ENCODE measurements around the gene AXIN2. TPM values are rescaled to one million over a fixed set of nuclear protein-coding genes. Genes with fewer than 3 reads are reported as not detected.

The AXIN2 gene
- polyA plus RNA-seq, 3 donors: 20.3 to 21.3 (median 20.4) TPM

- DNase-seq (ENCODE audit: low read depth in 3 of 3, low spot score in 2 of 3): no peak
These were observed 5.2 kb downstream of the AXIN2 start for GRCh38 chr17:65556014-65556909.

- DNase-seq (ENCODE audit: low read depth in 3 of 3, low spot score in 2 of 3): no peak
These were observed 6.8 kb downstream of the AXIN2 start for GRCh38 chr17:65554553-65555223.

GRCh38 chr17:65553646-65554552 lies 7.5 kb downstream of the AXIN2 start:
- no peak for DNase-seq (ENCODE audit: low read depth in 3 of 3, low spot score in 2 of 3)

GRCh38 chr17:65553009-65553645 lies 8.3 kb downstream of the AXIN2 start:
- no peak for DNase-seq (ENCODE audit: low read depth in 3 of 3, low spot score in 2 of 3)

- DNase-seq (ENCODE audit: low read depth in 3 of 3, low spot score in 2 of 3): no peak
These were observed 9.2 kb downstream of the AXIN2 start for GRCh38 chr17:65552214-65552613.

- no peak for DNase-seq (ENCODE audit: low read depth in 3 of 3, low spot score in 2 of 3)
These were observed 10.0 kb downstream of the AXIN2 start for GRCh38 chr17:65551267-65552040.

GRCh38 chr17:65550758-65551157 lies 10.7 kb downstream of the AXIN2 start:
- no peak for DNase-seq (ENCODE audit: low read depth in 3 of 3, low spot score in 2 of 3)

- DNase-seq (ENCODE audit: low read depth in 3 of 3, low spot score in 2 of 3): no peak
These were observed 11.3 kb downstream of the AXIN2 start for GRCh38 chr17:65550075-65550662.

GRCh38 chr17:65548269-65548969 lies 13.0 kb downstream of the AXIN2 start:
- no peak for DNase-seq (ENCODE audit: low read depth in 3 of 3, low spot score in 2 of 3)

GRCh38 chr17:65547253-65547670 lies 14.2 kb downstream of the AXIN2 start:
- no peak for DNase-seq (ENCODE audit: low read depth in 3 of 3, low spot score in 2 of 3)

GRCh38 chr17:65546579-65546978 lies 14.9 kb downstream of the AXIN2 start:
- no peak for DNase-seq (ENCODE audit: low read depth in 3 of 3, low spot score in 2 of 3)

GRCh38 chr17:65545705-65546523 lies 15.5 kb downstream of the AXIN2 start:
- DNase-seq (ENCODE audit: low read depth in 3 of 3, low spot score in 2 of 3): no peak

GRCh38 chr17:65544672-65545071 lies 16.8 kb downstream of the AXIN2 start:
- no peak for DNase-seq (ENCODE audit: low read depth in 3 of 3, low spot score in 2 of 3)

GRCh38 chr17:65542610-65543009 lies 18.8 kb downstream of the AXIN2 start:
- DNase-seq (ENCODE audit: low read depth in 3 of 3, low spot score in 2 of 3): no peak

- DNase-seq (ENCODE audit: low read depth in 3 of 3, low spot score in 2 of 3): no peak
These were observed 19.4 kb downstream of the AXIN2 start for GRCh38 chr17:65542067-65542466.

GRCh38 chr17:65541453-65541852 lies 20.0 kb downstream of the AXIN2 start:
- no peak for DNase-seq (ENCODE audit: low read depth in 3 of 3, low spot score in 2 of 3)

GRCh38 chr17:65539630-65540266 lies 21.7 kb downstream of the AXIN2 start:
- no peak for DNase-seq (ENCODE audit: low read depth in 3 of 3, low spot score in 2 of 3)

Data from right renal cortex interstitium (tissue), 3 donors.